CD8-positive, alpha-beta memory T cell (primary cell): ENCODE measurements around the gene PLA2G4F. TPM values are rescaled to one million over a fixed set of nuclear protein-coding genes. Genes with fewer than 3 reads are reported as not detected.

Experiments
- CTCF ChIA-PET: fragments of 350-600 bp; sonication (Branson Sonifier 250); formaldehyde crosslinking; loops from one replicate; lab custom pipeline; 2021; ENCODE audit warnings: antibody characterized with exemption; lab: Charles Lee
- POLR2A ChIA-PET: fragments of 350-600 bp; sonication (Branson Sonifier 250); formaldehyde crosslinking; loops from one replicate; lab custom pipeline; 2021; ENCODE audit warnings: antibody characterized with exemption; lab: Charles Lee
- DNase-seq, 5 donors: peaks; one replicate each; pipeline versions ENCODE4 v3.0.0 to v3.0.0-alpha.2; 2020 to 2022; ENCODE audit warnings: mixed read lengths in 1 of 5
- H3K27ac ChIP-seq: one replicate; pipeline ENCODE4 v1.7.0; 2013; ENCODE audit warnings: low read depth, mild to moderate bottlenecking, low read length, moderate library complexity
- H3K27me3 ChIP-seq: 2 replicates; pipeline ENCODE4 v1.7.0; 2013; ENCODE audit warnings: low read length, mild to moderate bottlenecking; ENCODE audit not compliant: insufficient read depth, poor library complexity, severe bottlenecking
- H3K36me3 ChIP-seq: 2 replicates; pipeline ENCODE4 v1.7.0; 2013; ENCODE audit warnings: mild to moderate bottlenecking, low read length, moderate library complexity; ENCODE audit not compliant: insufficient read depth
- H3K4me1 ChIP-seq: 2 replicates; pipeline ENCODE4 v1.7.0; 2013; ENCODE audit warnings: mild to moderate bottlenecking, low read length, moderate library complexity; ENCODE audit not compliant: insufficient read depth
- H3K4me3 ChIP-seq: 2 replicates; pipeline ENCODE4 v1.7.0; 2013; ENCODE audit warnings: mild to moderate bottlenecking, low read length
- H3K9me3 ChIP-seq: 2 replicates; pipeline ENCODE4 v1.7.0; 2013; ENCODE audit warnings: mild to moderate bottlenecking, low read length
- H3K27ac Mint-ChIP-seq, 8 donors: one replicate each; pipeline ENCODE4 v1.8.0; 2020 to 2021; ENCODE audit warnings: mixed read lengths in 8 of 8, mild to moderate bottlenecking in 6 of 8, inconsistent platforms in 3 of 8, moderate library complexity in 3 of 8
- H3K27me3 Mint-ChIP-seq, 2 donors: one replicate each; pipeline ENCODE4 v1.8.0; 2020 to 2021; ENCODE audit warnings: mixed read lengths in 2 of 2, mild to moderate bottlenecking in 1 of 2, moderate library complexity in 1 of 2
- H3K36me3 Mint-ChIP-seq, 3 donors: one replicate each; pipeline ENCODE4 v1.8.0; 2020 to 2021; ENCODE audit warnings: mixed read lengths in 3 of 3, inconsistent platforms in 1 of 3, mild to moderate bottlenecking in 1 of 3
- H3K4me1 Mint-ChIP-seq, 3 donors: one replicate each; pipeline ENCODE4 v1.8.0; 2020 to 2021; ENCODE audit warnings: mixed read lengths in 3 of 3, inconsistent platforms in 1 of 3, mild to moderate bottlenecking in 1 of 3
- H3K4me3 Mint-ChIP-seq, 7 donors: one replicate each; pipeline ENCODE4 v1.8.0; 2020 to 2021; ENCODE audit warnings: mixed read lengths in 7 of 7, mild to moderate bottlenecking in 6 of 7, moderate library complexity in 4 of 7, inconsistent platforms in 2 of 7
- H3K9me3 Mint-ChIP-seq, 5 donors: one replicate each; pipeline ENCODE4 v1.8.0; 2020 to 2022; ENCODE audit warnings: mixed read lengths in 5 of 5, mild to moderate bottlenecking in 3 of 5, moderate library complexity in 2 of 5, inconsistent platforms in 1 of 5
- polyA plus RNA-seq: library from polyadenylated mRNA; unstranded; fragments of 300-500 nt; fragmentation: Illumina TruSeq; gene quantifications from one replicate; pipeline ENCODE4 v1.2.3, GENCODE V29; 2021
- total RNA-seq, 2 experiments: library from RNA; stranded (reverse); gene quantifications; one replicate each; pipeline ENCODE4 v1.2.3, GENCODE V29; 2021

PLA2G4F gene
- total RNA-seq (not detected), polyA plus RNA-seq (not detected)

- H3K9me3 Mint-ChIP-seq, result no peaks in the 10 kb centered on the region
- Histone ChIP-seq H3K4me3 (no peak within 1 kb of the TSS), H3K4me1 (no peaks in the 10 kb centered on the region), H3K27ac (no peak within 1 kb of the TSS), H3K27me3 (no peaks in the 10 kb centered on the region), H3K9me3 (no peaks in the 10 kb centered on the region), H3K36me3 (peaks cover 14% of the 10 kb centered on the region)
- H3K4me1 Mint-ChIP-seq, result no peaks in the 10 kb centered on the region
- ChIA-PET CTCF (interaction anchor here (1.1 kb wide), 1 partner anchor 19 kb away, joined by 3 read pairs; no protein-coding TSS in a partner anchor), POLR2A (no interaction called here)
- H3K27me3 Mint-ChIP-seq, result peaks cover 0 to 3% of the 10 kb centered on the region in 2 donors
- DNase-seq, result no peak
- H3K36me3 Mint-ChIP-seq, result peaks cover 0 to 29% (median 9%) of the 10 kb centered on the region in 3 donors
- no peak within 1 kb of the TSS for H3K4me3 Mint-ChIP-seq
- H3K27ac Mint-ChIP-seq, result peak within 1 kb of the TSS in 1 of 8 donors; percentile 21
Measured at GRCh38 chr15:42156243-42156922, at the start of gene PLA2G4F. Gene PLA2G4F (minus strand): TSS chr15:42156636. CDS start chr15:42156549, 87 bp downstream.

- DNase-seq, result no peak
- no peaks in the 10 kb centered on the region for H3K27me3 ChIP-seq
- Mint-ChIP-seq H3K36me3 (peaks cover 0 to 42% (median 2%) of the 10 kb centered on the region in 3 donors), H3K9me3 (no peaks in the 10 kb centered on the region), H3K27me3 (peaks cover 0 to 2% of the 10 kb centered on the region in 2 donors), H3K27ac (peak overlapping the region in 1 of 8 donors; percentile 31), H3K4me3 (peak overlapping the region in 1 of 7 donors; percentile 60), H3K4me1 (peaks cover 55 to 81% (median 79%) of the 10 kb centered on the region in 3 donors)
- H3K9me3 ChIP-seq, result no peaks in the 10 kb centered on the region
- H3K4me3 ChIP-seq, result no peak overlapping the region
- H3K4me1 ChIP-seq, result peaks cover 28% of the 10 kb centered on the region
- no peak overlapping the region for H3K27ac ChIP-seq
- H3K36me3 ChIP-seq, result no peaks in the 10 kb centered on the region
- ChIA-PET POLR2A (interaction anchor here (0.6 kb wide), 1 partner anchor 226 kb away, joined by 4 read pairs; no protein-coding TSS in a partner anchor), CTCF (no interaction called here)
Measured at GRCh38 chr15:42203891-42204290, 47.5 kb upstream of the PLA2G4F start.

- ChIA-PET CTCF (no interaction called here), POLR2A (no interaction called here)
- Mint-ChIP-seq H3K4me1 (peaks cover 50 to 76% (median 75%) of the 10 kb centered on the region in 3 donors), H3K27ac (peak overlapping the region in 2 of 8 donors; percentile 34), H3K9me3 (no peaks in the 10 kb centered on the region), H3K36me3 (peaks cover 0 to 48% (median 2%) of the 10 kb centered on the region in 3 donors), H3K27me3 (peaks cover 0 to 2% of the 10 kb centered on the region in 2 donors), H3K4me3 (peak overlapping the region in 1 of 7 donors; percentile 72)
- Histone ChIP-seq H3K4me3 (no peak overlapping the region), H3K4me1 (peaks cover 25% of the 10 kb centered on the region), H3K36me3 (no peaks in the 10 kb centered on the region), H3K27ac (no peak overlapping the region), H3K27me3 (no peaks in the 10 kb centered on the region), H3K9me3 (no peaks in the 10 kb centered on the region)
- DNase-seq, result no peak
Measured at GRCh38 chr15:42202653-42203052, 46.2 kb upstream of the PLA2G4F start.

GRCh38 chr15:42201801-42202200 is 45.4 kb upstream of the PLA2G4F start:
- H3K4me1 Mint-ChIP-seq, result peaks cover 42 to 67% (median 67%) of the 10 kb centered on the region in 3 donors
- peaks cover 0 to 51% (median 7%) of the 10 kb centered on the region in 3 donors for H3K36me3 Mint-ChIP-seq
- Histone ChIP-seq H3K27ac (no peak overlapping the region), H3K36me3 (no peaks in the 10 kb centered on the region), H3K9me3 (no peaks in the 10 kb centered on the region), H3K4me3 (no peak overlapping the region), H3K27me3 (no peaks in the 10 kb centered on the region), H3K4me1 (peaks cover 17% of the 10 kb centered on the region)
- no peak overlapping the region for H3K4me3 Mint-ChIP-seq
- no peak overlapping the region for H3K27ac Mint-ChIP-seq
- peaks cover 0 to 2% of the 10 kb centered on the region in 2 donors for H3K27me3 Mint-ChIP-seq
- no peak for DNase-seq
- CTCF ChIA-PET, result no interaction called here
- H3K9me3 Mint-ChIP-seq, result no peaks in the 10 kb centered on the region
- POLR2A ChIA-PET, result no interaction called here

GRCh38 chr15:42199126-42199525 is 42.7 kb upstream of the PLA2G4F start:
- no peak for DNase-seq
- Histone ChIP-seq H3K9me3 (no peaks in the 10 kb centered on the region), H3K4me1 (no peaks in the 10 kb centered on the region), H3K36me3 (no peaks in the 10 kb centered on the region), H3K27me3 (no peaks in the 10 kb centered on the region), H3K4me3 (no peak overlapping the region), H3K27ac (no peak overlapping the region)
- Mint-ChIP-seq H3K9me3 (no peaks in the 10 kb centered on the region), H3K4me3 (no peak overlapping the region), H3K27ac (peak overlapping the region in 2 of 8 donors; percentile 25 to 72), H3K27me3 (peaks cover 0 to 2% of the 10 kb centered on the region in 2 donors), H3K4me1 (peaks cover 28 to 52% (median 40%) of the 10 kb centered on the region in 3 donors), H3K36me3 (peaks cover 0 to 70% (median 12%) of the 10 kb centered on the region in 3 donors)
- CTCF ChIA-PET, result no interaction called here
- POLR2A ChIA-PET, result no interaction called here

- H3K9me3 Mint-ChIP-seq, result no peaks in the 10 kb centered on the region
- no peak for DNase-seq
- Histone ChIP-seq H3K9me3 (no peaks in the 10 kb centered on the region), H3K36me3 (no peaks in the 10 kb centered on the region), H3K4me3 (no peak overlapping the region), H3K4me1 (no peaks in the 10 kb centered on the region), H3K27me3 (no peaks in the 10 kb centered on the region), H3K27ac (no peak overlapping the region)
- H3K4me1 Mint-ChIP-seq, result peaks cover 29 to 50% (median 39%) of the 10 kb centered on the region in 3 donors
- no peak overlapping the region for H3K4me3 Mint-ChIP-seq
- CTCF ChIA-PET, result no interaction called here
- H3K27ac Mint-ChIP-seq, result no peak overlapping the region
- POLR2A ChIA-PET, result no interaction called here
- peaks cover 0 to 72% (median 14%) of the 10 kb centered on the region in 3 donors for H3K36me3 Mint-ChIP-seq
- peaks cover 0 to 2% of the 10 kb centered on the region in 2 donors for H3K27me3 Mint-ChIP-seq
Measured at GRCh38 chr15:42198516-42198915, 42.1 kb upstream of the PLA2G4F start.

GRCh38 chr15:42194513-42194912 is 38.1 kb upstream of the PLA2G4F start:
- H3K4me3 ChIP-seq, result no peak overlapping the region

GRCh38 chr15:42193383-42193782 is 36.9 kb upstream of the PLA2G4F start:
- CTCF ChIA-PET, result no interaction called here
- no peaks in the 10 kb centered on the region for H3K27me3 ChIP-seq
- no peaks in the 10 kb centered on the region for H3K4me1 ChIP-seq
- H3K4me3 Mint-ChIP-seq, result no peak overlapping the region
- H3K9me3 Mint-ChIP-seq, result no peaks in the 10 kb centered on the region
- H3K9me3 ChIP-seq, result no peaks in the 10 kb centered on the region
- no peaks in the 10 kb centered on the region for H3K27me3 Mint-ChIP-seq
- peaks cover 28% of the 10 kb centered on the region for H3K36me3 ChIP-seq
- H3K4me1 Mint-ChIP-seq, result peaks cover 22 to 28% (median 25%) of the 10 kb centered on the region in 3 donors
- peaks cover 4 to 72% (median 26%) of the 10 kb centered on the region in 3 donors for H3K36me3 Mint-ChIP-seq
- H3K27ac ChIP-seq, result no peak overlapping the region
- peak overlapping the region in 3 of 8 donors; percentile 3 to 54 (median 33) for H3K27ac Mint-ChIP-seq
- DNase-seq, result no peak
- no peak overlapping the region for H3K4me3 ChIP-seq
- POLR2A ChIA-PET, result interaction anchor here (0.7 kb wide), 1 partner anchor 1177 kb away, joined by 3 read pairs; the partner anchor contains the start of gene ZSCAN29

More at GRCh38 chr15:42194513-42194912, 38.1 kb upstream of the PLA2G4F start:
- ChIA-PET POLR2A (no interaction called here), CTCF (no interaction called here)
- H3K9me3 ChIP-seq, result no peaks in the 10 kb centered on the region
- Mint-ChIP-seq H3K4me1 (peaks cover 22 to 37% (median 33%) of the 10 kb centered on the region in 3 donors), H3K9me3 (no peaks in the 10 kb centered on the region), H3K27me3 (no peaks in the 10 kb centered on the region), H3K36me3 (peaks cover 4 to 76% (median 24%) of the 10 kb centered on the region in 3 donors), H3K27ac (no peak overlapping the region), H3K4me3 (peak overlapping the region in 1 of 7 donors; percentile 1)
- H3K27ac ChIP-seq, result no peak overlapping the region
- H3K36me3 ChIP-seq, result peaks cover 19% of the 10 kb centered on the region
- no peaks in the 10 kb centered on the region for H3K27me3 ChIP-seq
- DNase-seq, result no peak
- no peaks in the 10 kb centered on the region for H3K4me1 ChIP-seq
